HCT116 (cell line): ENCODE results near the gene NEB. TPM values are rescaled to one million over a fixed set of nuclear protein-coding genes. Genes with fewer than 3 reads are reported as not detected.

Source experiments
- ATAC-seq: fragments of 200-7000 bp; cut with Tn5 transposase; 2 replicates; pipeline ENCODE4 v1.9.1; 2020; ENCODE audit warnings: mild to moderate bottlenecking, moderate library complexity
- BruUV-seq: library from RNA; stranded (reverse); fragments of 400-500 nt; replicated peaks from 2 replicates; lab custom pipeline; 2021; lab: Mats Ljungman, UMichigan
- CTCF ChIA-PET: fragments of 300-600 bp; sonication (Branson Sonifier 250); formaldehyde crosslinking; loops from one replicate; lab custom pipeline; 2021; ENCODE audit warnings: antibody characterized with exemption; lab: Charles Lee
- POLR2A ChIA-PET: fragments of 300-600, 350-600 bp; sonication (Branson Sonifier 250); formaldehyde crosslinking; loops from one replicate; lab custom pipeline; 2021; ENCODE audit warnings: antibody characterized with exemption; lab: Charles Lee
- RAD21 ChIA-PET, 2 experiments: fragments of 300-600 bp; sonication (Branson Sonifier 250); formaldehyde crosslinking; loops; one replicate each; lab custom pipeline; 2023; ENCODE audit warnings: low total read pairs in 2 of 2; ENCODE audit not compliant: uncharacterized antibody in 2 of 2, unreplicated experiment in 2 of 2, low non-redundant PET in 1 of 2; lab: Charles Lee
- DNase-seq: peaks from one replicate; pipeline ENCODE4 v3.0.0-alpha.2; 2010; ENCODE audit warnings: low read depth, low spot score
- H2AFZ ChIP-seq: fragments of 200-600 bp; shearing (Covaris generic), sonication (generic); 2 replicates; pipeline ENCODE4 v1.6.1; 2017; ENCODE audit warnings: low read depth, mixed run types, mixed read lengths, antibody characterized with exemption, low read length; ENCODE audit not compliant: poor library complexity, severe bottlenecking
- H3K27ac ChIP-seq: 2 replicates; pipeline ENCODE4 v1.5.1; 2012; ENCODE audit warnings: low read depth, low read length
- H3K27me3 ChIP-seq: fragments of 200-600 bp; sonication (generic); 2 replicates; pipeline ENCODE4 v1.6.1; 2016; ENCODE audit warnings: mixed run types, low read length, mixed read lengths; ENCODE audit not compliant: insufficient read depth
- H3K36me3 ChIP-seq, 2 experiments: fragments of 200-500 bp in 1 of 2; fragments of 200-600 bp in 1 of 2; sonication (Bioruptor generic) in 1 of 2; sonication (generic) in 1 of 2; 2 replicates each; pipeline versions ENCODE4 v1.5.1 to v1.6.1; 2014 to 2016; ENCODE audit warnings: low read length in 2 of 2, inconsistent platforms in 1 of 2, mixed read lengths in 1 of 2, mixed run types in 1 of 2; ENCODE audit not compliant: insufficient read depth in 2 of 2, control insufficient read depth in 1 of 2
- H3K4me1 ChIP-seq, 2 experiments: fragments of 200-600 bp in 1 of 2; sonication (generic) in 1 of 2; 2 replicates each; pipeline versions ENCODE4 v1.5.1 to v1.6.1; 2012 to 2017; ENCODE audit warnings: low read length in 2 of 2, inconsistent platforms in 1 of 2, mild to moderate bottlenecking in 1 of 2, mixed read lengths in 1 of 2, mixed run types in 1 of 2, moderate library complexity in 1 of 2; ENCODE audit not compliant: insufficient read depth in 2 of 2, control insufficient read depth in 1 of 2
- H3K4me2 ChIP-seq: fragments of 200-600 bp; sonication (generic); 2 replicates; pipeline ENCODE4 v1.6.1; 2017; ENCODE audit warnings: mixed run types, low read length, mixed read lengths
- H3K4me3 ChIP-seq, 2 experiments: fragments of 200-600 bp in 1 of 2; sonication (generic) in 1 of 2; replicated peaks in 1 of 2; 2 replicates each; pipeline ENCODE4 v1.5.1; 2011 to 2016; ENCODE audit warnings: low read length in 2 of 2, control low read depth in 1 of 2, low read depth in 1 of 2, mild to moderate bottlenecking in 1 of 2, mixed read lengths in 1 of 2, mixed run types in 1 of 2
- H3K79me2 ChIP-seq: fragments of 200-600 bp; sonication (generic); 2 replicates; pipeline ENCODE4 v1.6.1; 2017; ENCODE audit warnings: mild to moderate bottlenecking, mixed run types, low read length, moderate library complexity, mixed read lengths; ENCODE audit not compliant: insufficient read depth
- H3K9ac ChIP-seq: fragments of 200-600 bp; sonication (generic); 2 replicates; pipeline ENCODE4 v1.6.1; 2016; ENCODE audit warnings: low read length, mixed read lengths
- H3K9me2 ChIP-seq: fragments of 200-600 bp; sonication (generic), shearing (Covaris generic); 2 replicates; pipeline ENCODE4 v1.6.1; 2017; ENCODE audit warnings: mixed run types, mild to moderate bottlenecking, moderate library complexity; ENCODE audit not compliant: insufficient read depth
- H3K9me3 ChIP-seq, 2 experiments: fragments of 200-500 bp in 1 of 2; fragments of 200-600 bp in 1 of 2; sonication (Bioruptor generic) in 1 of 2; sonication (generic) in 1 of 2; 2 replicates each; pipeline ENCODE4 v1.6.1; 2014 to 2017; ENCODE audit warnings: low read length in 2 of 2, mixed read lengths in 2 of 2, inconsistent platforms in 1 of 2, low read depth in 1 of 2, mild to moderate bottlenecking in 1 of 2, mixed run types in 1 of 2, moderate library complexity in 1 of 2; ENCODE audit not compliant: control insufficient read depth in 1 of 2, insufficient read depth in 1 of 2
- H4K20me1 ChIP-seq: fragments of 200-600 bp; sonication (generic), shearing (Covaris generic); 2 replicates; pipeline ENCODE4 v1.6.1; 2017; ENCODE audit warnings: mixed run types, mild to moderate bottlenecking, moderate library complexity; ENCODE audit not compliant: insufficient read depth
- ATF3 ChIP-seq: IDR thresholded peaks from 2 replicates; pipeline ENCODE4 v1.6.1; 2012
- CEBPB ChIP-seq: IDR thresholded peaks from 2 replicates; pipeline ENCODE4 v1.6.1; 2012; ENCODE audit warnings: low read depth
- CTCF ChIP-seq, 3 experiments: fragments of 200-600 bp in 1 of 3; sonication (generic) in 1 of 3; IDR thresholded peaks in 2 of 3; conservative IDR thresholded peaks in 1 of 3; 2 replicates each; pipeline ENCODE4 v1.5.1; 2012 to 2017; ENCODE audit warnings: low read depth in 2 of 3, low read length in 2 of 3, antibody characterized with exemption in 1 of 3, borderline replicate concordance in 1 of 3, control low read depth in 1 of 3, mild to moderate bottlenecking in 1 of 3, mixed read lengths in 1 of 3, mixed run types in 1 of 3, moderate library complexity in 1 of 3; ENCODE audit not compliant: insufficient read depth in 1 of 3
- EGR1 ChIP-seq: IDR thresholded peaks from 2 replicates; pipeline ENCODE4 v1.6.1; 2012; ENCODE audit warnings: low read depth
- ELF1 ChIP-seq: IDR thresholded peaks from 2 replicates; pipeline ENCODE4 v1.6.1; 2012; ENCODE audit warnings: low read depth, borderline replicate concordance
- FOSL1 ChIP-seq: IDR thresholded peaks from 2 replicates; pipeline ENCODE4 v1.6.1; 2012; ENCODE audit warnings: low read depth
- JUND ChIP-seq: IDR thresholded peaks from 2 replicates; pipeline ENCODE4 v1.6.1; 2012
- POLR2AphosphoS5 ChIP-seq: IDR thresholded peaks from 2 replicates; pipeline ENCODE4 v1.6.1; 2011; ENCODE audit warnings: mild to moderate bottlenecking, low read depth, low read length, moderate library complexity
- RAD21 ChIP-seq: IDR thresholded peaks from 2 replicates; pipeline ENCODE4 v1.6.1; 2012; ENCODE audit warnings: low read depth, mild to moderate bottlenecking
- REST ChIP-seq: IDR thresholded peaks from 2 replicates; pipeline ENCODE4 v1.6.1; 2012; ENCODE audit warnings: low read depth
- ZBTB33 ChIP-seq: IDR thresholded peaks from 2 replicates; pipeline ENCODE4 v1.6.1; 2011; ENCODE audit warnings: mild to moderate bottlenecking, low read length, moderate library complexity; ENCODE audit not compliant: insufficient replicate concordance; ENCODE audit errors: extremely low read depth
- intact Hi-C: fragments of 100-400 bp; cut with micrococcal nuclease; formaldehyde crosslinking; loops from 2 replicates; pipeline ENCODE4 v1.10.0; 2022
- total RNA-seq: library from RNA; stranded (reverse); gene quantifications from one replicate; pipeline ENCODE4 v1.2.1, GENCODE V29; 2021; ENCODE audit not compliant: unreplicated experiment

The NEB gene
- total RNA-seq, 1 experiment from 2014 or later: 0.34 TPM

- TF ChIP-seq CTCF (IDR thresholded peaks at IDR 0.05 in 2 of 3, conservative IDR thresholded peaks at IDR 0.05 in 1 of 3; ENCODE audit: borderline replicate concordance in 1 of 3, insufficient read depth in 1 of 3, low read depth in 2 of 3, low read length in 2 of 3) (peak in 1 of 3 experiments; percentile 22; a peak in 2 of 6 replicates), POLR2AphosphoS5 (no peak), RAD21 (peak; percentile 51)
- TF ChIP-seq, all 23 proteins: peak for 2
- H4K20me1 ChIP-seq: no peaks in the 10 kb centered on the region
- H3K9ac ChIP-seq: no peak overlapping the region
- DNase-seq (no peak), ATAC-seq (no peak)
- H3K4me1 ChIP-seq: no peaks in the 10 kb centered on the region
- H3K9me2 ChIP-seq: no peaks in the 10 kb centered on the region
- intact Hi-C loops: no loop called here
- H3K27ac ChIP-seq: no peak overlapping the region
- POLR2A ChIA-PET: no interaction called here
- no TSS peak for BruUV-seq
- H3K4me2 ChIP-seq: no peak overlapping the region
- no peak overlapping the region for H3K4me3 ChIP-seq
- no peaks in the 10 kb centered on the region for H3K36me3 ChIP-seq
- no peaks in the 10 kb centered on the region for H3K27me3 ChIP-seq
- CTCF ChIA-PET: interaction anchor here (1.4 kb wide), 1 partner anchor 411 kb away, joined by 7 read pairs; no protein-coding TSS in a partner anchor
- RAD21 ChIA-PET: no interaction called here
- no peaks in the 10 kb centered on the region for H3K9me3 ChIP-seq
- no peak overlapping the region for H2AFZ ChIP-seq
- H3K79me2 ChIP-seq: no peaks in the 10 kb centered on the region
Measured at GRCh38 chr2:151614606-151615306, 119.5 kb downstream of the NEB start.

GRCh38 chr2:151614159-151614558 is 120.1 kb downstream of the NEB start:
- H4K20me1 ChIP-seq: no peaks in the 10 kb centered on the region

More at GRCh38 chr2:151614159-151614558, 120.1 kb downstream of the NEB start:
- no TSS peak for BruUV-seq
- CTCF ChIA-PET: interaction anchor here (1.4 kb wide), 1 partner anchor 412 kb away, joined by 7 read pairs; no protein-coding TSS in a partner anchor
- Histone ChIP-seq H3K4me3 (no peak overlapping the region), H3K9me3 (no peaks in the 10 kb centered on the region), H3K36me3 (no peaks in the 10 kb centered on the region), H3K9ac (no peak overlapping the region), H3K4me2 (no peak overlapping the region), H3K27me3 (no peaks in the 10 kb centered on the region), H2AFZ (no peak overlapping the region), H3K4me1 (no peaks in the 10 kb centered on the region), H3K9me2 (no peaks in the 10 kb centered on the region), H3K79me2 (no peaks in the 10 kb centered on the region), H3K27ac (no peak overlapping the region)
- RAD21 ChIA-PET: no interaction called here
- no peak for TF ChIP-seq EGR1
- no peak for TF ChIP-seq REST
- TF ChIP-seq FOSL1: no peak
- no peak for TF ChIP-seq ZBTB33
- TF ChIP-seq JUND: no peak
- no peak for TF ChIP-seq CEBPB
- TF ChIP-seq ATF3: no peak
- no peak for TF ChIP-seq POLR2AphosphoS5
- no peak for TF ChIP-seq ELF1
- ATAC-seq: no peak
- intact Hi-C loops: no loop called here
- POLR2A ChIA-PET: no interaction called here
- no peak for DNase-seq
